ENCODE measurements around the gene MSI2.
A peak's percentile ranks its signal among the peaks of the same experiment; 100 is the strongest.

The MSI2 gene

DNA sequence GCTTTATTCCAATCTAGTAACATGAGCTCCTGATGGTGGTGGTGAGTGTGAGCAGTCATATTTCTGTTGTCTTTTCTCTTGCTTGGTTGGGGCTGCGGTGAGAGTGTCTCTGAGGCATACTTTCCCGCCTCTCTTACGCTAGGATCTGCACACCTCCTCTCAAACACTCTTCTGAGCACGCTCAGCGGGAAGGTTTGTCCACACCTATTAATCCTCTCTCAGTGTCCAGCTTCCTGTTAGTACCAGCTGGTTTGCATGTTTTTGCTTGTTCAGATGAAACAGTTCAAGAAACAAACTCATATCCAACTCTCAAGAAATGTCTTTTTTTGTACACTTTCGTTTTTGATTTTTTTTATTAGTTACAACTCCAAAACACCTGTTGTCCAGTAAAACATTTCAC lies 399.2 kb downstream of the MSI2 start:
- no peak for DNase-seq

- DNase-seq, result no peak
These were observed 400.9 kb downstream of the MSI2 start for GRCh38 chr17:57657211-57657610.

- DNase-seq, result peak; percentile 19 to 63
These were observed 405.7 kb downstream of the MSI2 start for GRCh38 chr17:57662041-57662440.

GRCh38 chr17:57662644-57663308 lies 406.5 kb downstream of the MSI2 start:
- peak; percentile 93 to 94 for DNase-seq

GRCh38 chr17:57663326-57664070 lies 407.2 kb downstream of the MSI2 start:
- DNase-seq, result no peak

DNA sequence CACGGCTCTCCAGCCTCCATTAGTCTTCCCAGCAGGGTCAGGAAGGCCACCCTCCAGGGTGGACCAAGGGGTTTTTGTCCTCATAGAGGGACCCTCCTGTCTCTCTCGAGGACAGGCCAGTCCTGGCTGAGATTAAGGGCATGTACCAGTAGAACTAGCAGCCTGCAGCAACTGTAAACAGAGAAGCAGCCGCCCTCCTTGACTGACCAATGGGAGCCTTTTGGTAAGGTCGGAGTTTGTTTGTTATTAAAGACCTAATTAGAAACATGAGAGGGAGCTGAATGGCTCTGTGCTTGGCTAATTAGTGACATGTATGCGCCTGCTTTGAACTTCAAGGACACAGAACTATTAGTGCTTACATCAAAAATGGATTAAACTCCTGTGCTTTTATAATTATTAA lies 408.8 kb downstream of the MSI2 start:
- DNase-seq, result no peak

DNA sequence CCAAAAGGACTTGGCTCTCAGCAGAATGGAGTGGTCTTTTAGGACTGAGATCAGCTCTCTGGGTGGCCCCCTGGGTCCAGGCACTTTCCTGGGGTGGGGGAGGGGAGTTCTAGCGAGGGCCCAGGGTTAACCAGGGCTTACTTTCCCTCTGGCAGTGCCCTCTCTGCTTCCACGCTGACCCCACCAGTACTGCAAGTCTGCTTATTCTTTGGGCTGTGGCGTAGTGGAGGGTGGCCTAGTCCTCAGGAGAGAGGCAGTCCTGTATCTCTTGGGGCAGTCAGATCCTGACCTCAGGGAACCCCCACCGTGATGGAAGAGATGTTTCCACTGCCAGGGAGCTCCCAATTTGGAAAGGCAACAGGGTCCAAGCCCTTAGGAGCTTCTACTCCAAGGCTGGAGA lies 409.4 kb downstream of the MSI2 start:
- DNase-seq, result no peak

DNA sequence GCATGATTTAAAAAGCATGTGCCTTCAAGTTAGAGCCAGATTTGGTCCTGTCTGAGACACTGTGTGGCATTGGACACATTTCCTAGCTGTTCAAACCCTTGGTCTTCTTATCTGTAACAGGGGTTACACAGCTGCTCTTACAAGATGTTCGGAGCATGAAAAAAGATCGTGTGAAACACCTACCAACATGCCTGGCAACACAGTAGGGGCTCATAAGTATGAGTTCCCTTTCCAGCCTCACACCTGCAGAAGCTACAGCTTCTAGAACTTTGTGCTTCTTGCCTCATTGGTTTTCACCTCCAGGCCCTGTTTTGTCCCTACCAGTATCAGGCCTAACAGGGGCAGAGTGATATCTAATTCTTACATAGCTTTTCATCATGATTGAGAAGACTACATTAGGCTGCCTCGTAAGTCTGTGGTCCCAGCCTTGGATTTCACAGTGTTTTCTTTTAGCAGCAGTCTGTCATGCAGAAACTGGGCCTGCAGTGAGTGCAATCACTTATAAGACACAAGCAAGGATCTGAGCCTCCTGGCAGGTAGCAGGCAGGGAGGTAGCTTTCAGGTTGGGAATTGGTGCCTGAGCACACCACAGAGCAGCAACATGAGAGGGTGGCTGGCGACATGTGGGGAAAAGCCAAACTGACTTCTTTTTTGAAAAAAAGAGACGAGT lies 410.0 kb downstream of the MSI2 start:
- DNase-seq, result no peak

DNA sequence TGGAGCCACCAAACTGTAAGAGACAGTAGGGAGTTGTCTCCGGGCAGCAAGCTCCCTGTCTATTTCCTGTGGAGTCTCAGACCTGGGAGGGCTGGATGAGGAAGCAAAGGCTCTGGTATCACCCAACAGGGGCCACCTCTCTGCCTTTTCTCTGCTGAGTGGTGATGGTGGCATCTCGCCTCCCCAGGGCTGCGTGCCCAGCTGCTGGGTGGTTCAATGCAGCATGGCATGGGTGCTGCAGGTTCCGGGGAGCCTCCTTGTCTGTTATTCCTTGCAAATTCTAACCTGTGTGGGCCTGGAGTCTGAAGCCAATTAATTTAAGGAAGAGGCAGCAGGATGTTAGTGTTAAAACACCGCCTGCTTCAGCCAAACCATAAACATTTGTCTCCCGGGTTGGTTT lies 410.6 kb downstream of the MSI2 start:
- no peak for DNase-seq

- DNase-seq, result no peak
These were observed 411.2 kb downstream of the MSI2 start for GRCh38 chr17:57667461-57667923.

DNA sequence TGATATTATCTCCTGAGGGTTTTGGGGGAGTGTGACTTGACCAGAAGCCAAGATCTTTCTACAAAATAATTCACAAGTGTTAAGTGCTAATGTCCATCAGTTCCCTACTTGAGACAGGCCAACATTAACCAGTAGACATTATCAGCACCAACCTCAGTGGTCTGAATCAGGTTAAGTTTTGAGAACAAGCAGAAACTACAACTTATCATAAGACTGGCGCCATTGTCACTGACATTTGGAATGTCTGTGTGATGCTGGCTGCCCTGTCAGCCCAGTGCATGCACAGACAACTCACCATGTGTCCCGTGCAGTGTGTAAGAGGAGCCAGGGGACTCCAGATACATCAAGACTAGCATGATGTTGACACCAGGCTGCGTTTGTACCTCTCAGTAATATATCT lies 412.0 kb downstream of the MSI2 start:
- DNase-seq, result no peak

DNA sequence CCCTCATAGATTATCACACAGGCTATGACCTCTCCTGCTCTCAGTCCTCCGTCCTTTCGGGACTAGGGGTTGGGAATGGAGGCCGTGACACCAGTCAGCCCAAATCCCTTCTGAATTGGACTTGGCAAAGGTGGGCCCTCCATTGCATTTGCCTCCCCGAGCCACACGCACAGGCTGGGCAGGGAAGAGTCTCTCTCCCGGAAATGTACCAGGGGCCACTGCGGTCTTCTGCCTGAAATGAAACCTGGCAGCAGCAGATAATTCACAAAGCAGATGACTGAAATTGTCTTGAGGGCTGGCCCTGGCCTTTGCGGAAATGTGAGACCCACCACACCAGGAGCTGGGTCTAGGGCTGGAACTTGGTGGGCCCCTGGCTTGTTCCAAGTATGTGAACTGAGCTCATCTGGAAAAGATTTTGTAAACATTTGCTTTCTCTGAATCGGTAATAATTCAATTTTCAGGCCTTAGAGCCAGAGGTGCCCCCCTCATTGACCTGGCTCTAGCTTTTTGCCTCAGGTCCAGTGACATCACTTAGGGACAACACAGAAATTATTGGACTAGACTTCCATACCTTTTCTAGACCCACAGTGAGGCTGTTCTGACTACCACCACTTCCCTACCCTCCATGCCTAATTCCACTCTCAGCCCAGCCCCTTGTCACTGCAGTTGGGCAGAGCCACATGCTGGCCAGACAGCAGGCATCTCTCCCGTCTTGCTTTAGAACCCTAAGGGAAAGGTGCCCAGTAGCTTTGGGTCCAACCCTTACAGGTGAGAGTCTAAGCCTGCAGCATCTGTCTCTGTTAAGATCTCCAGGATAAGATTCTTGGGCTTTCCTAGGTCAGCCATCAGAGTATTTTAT lies 413.6 kb downstream of the MSI2 start:
- no peak for DNase-seq

DNA sequence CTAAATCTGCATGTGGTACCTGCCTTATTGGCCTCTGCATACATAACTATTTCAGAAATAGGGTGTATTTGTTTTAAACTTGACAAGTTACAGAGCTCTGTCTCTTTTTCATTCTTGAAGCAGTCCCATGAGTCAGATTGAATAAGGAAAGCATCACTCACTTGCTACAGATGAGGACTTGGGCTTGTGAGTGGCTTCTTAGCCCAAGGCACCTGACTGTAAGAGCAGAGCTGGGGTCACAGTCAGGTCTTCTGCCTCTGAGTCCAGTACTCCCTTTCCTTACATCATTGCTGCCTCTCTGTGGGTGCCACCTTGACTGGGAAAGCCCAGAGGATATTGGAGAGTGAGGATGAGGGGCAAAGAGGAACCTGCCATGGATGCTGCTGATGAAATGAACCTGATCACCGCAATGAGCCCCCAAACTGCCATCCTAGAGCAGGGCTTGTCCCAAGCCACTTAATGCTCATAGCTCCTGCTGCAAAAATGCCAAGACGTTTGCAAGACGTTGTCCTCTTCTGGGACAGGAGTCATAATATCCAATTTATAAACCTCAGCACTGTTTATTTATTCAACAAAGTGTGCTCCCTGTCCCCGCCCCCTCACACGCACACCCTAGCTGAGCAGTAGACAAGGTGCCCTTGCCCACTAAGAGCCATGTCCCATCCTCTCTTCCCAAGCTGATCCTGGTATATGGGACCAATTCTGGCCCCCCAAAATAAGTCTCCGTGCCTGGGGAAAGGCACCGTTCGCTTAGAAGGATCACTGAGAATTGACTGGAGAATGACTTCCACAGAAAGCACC lies 414.6 kb downstream of the MSI2 start:
- DNase-seq, result no peak

DNA sequence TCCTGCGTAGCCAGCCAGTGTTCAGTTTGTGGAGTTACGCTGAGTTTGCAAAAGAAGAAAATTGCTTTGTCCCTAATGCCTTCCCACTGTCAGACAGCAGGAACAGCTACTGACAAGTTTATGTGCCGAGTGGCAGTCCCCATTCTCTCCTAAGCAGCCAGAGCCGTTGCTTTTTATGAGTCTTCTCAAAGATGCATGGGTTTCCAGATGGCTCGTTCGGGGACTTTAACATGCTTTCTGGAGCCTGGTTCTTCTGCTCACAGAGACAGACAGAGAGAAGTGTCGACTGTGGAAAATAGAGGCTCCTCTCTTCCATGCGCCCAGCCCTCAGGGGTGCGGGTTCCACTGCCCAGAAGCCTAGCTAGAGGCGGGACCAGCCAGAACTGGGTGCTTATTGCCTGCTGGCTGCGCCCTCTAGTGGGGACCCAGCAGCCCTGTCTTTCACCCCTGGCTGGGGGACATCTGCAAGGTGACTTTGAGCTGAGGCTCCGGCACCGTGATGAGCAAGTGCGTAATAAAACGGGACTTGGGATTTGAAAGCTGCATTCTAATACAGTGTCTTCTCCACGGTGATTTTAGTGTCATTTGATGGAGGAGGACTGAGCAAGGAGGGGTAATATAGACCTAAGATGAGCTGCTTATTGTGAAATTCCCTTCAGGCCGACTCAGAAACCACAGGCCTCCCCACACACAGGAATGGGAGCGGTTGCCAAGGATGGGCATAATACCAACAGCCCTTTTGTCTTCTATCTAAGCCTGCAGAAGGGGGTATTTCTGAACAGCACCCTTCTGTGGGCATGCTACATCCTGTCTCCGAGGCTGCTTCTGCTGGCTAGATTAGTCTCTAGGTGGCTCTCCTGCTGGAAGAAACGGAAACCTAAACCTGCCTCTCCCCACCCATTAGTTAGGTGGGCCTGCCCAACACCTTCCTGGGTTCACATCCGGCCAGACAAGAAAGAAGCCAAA lies 415.6 kb downstream of the MSI2 start:
- DNase-seq, result peak; percentile 72 to 83

DNA sequence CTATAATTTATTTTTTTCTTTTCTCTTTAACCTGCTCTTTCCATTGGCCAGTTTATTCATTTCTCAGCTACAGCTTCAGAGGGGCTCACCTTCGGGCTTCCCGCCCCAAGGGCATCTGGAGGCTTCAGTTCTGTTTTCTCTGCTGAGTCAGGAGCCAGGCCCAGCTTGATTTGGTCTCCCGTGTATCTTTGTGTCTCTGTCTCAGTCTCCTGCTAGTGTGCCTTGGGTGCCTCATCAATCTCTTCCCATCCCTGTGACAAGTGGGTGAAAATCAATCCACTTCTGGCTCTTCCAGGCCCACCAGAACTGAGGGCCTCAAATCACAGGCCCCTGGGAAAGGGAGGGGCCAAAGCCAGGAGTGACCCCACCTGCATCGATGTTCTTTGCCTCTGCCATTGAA lies 416.6 kb downstream of the MSI2 start:
- no peak for DNase-seq

DNA sequence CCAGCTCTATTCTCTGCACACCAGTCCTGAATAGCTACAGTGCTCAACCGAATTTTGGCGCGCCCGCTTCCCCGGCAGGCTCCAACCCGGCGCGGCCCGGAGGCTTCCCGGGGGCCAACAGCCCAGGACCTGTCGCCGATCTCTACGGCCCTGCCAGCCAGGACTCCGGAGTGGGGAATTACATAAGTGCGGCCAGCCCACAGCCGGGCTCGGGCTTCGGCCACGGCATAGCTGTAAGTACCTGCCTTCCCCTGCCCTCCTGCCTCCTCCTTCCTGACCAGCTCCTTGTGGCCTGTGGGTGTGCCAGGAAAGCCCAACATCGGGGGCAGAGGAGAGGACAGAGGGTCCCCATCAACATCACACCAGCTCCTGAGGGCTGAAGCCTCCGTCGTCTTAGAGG lies 418.6 kb downstream of the MSI2 start:
- DNase-seq, result no peak

GRCh38 chr17:57675427-57676387 lies 419.4 kb downstream of the MSI2 start:
- DNase-seq, result no peak

DNA sequence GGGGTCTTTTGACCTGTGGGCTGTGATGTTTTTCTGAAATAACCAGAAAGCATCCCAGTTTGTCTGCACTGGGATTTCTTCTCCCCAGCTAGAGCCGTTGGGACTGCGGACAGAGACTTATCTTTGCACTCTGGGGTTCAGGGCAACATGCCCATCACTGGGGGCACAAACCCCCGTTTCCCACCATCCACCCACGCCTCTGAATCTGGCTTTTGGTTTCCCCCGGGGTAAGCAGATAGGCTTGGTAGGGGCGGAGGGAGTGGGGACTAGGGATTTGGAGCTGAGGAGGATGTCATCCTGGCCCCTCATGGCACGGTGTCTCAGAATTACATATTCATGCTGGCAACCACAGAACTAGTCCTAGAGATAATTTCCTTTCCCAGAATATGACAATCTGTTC lies 420.2 kb downstream of the MSI2 start:
- DNase-seq, result no peak

GRCh38 chr17:57677301-57677700 lies 421.0 kb downstream of the MSI2 start:
- peak in 1 of 2 experiments; percentile 63 for DNase-seq

- DNase-seq, result no peak
These were observed 421.5 kb downstream of the MSI2 start for GRCh38 chr17:57677858-57678257.

All from NCI-H2081 (cell line).